Osteoblast (primary cell): ENCODE results near the gene GNS. TPM values are rescaled to one million over a fixed set of nuclear protein-coding genes. Genes with fewer than 3 reads are reported as not detected.

ENCODE experiments used
- DNase-seq: peaks from one replicate; pipeline ENCODE4 v3.0.0; 2011; ENCODE audit warnings: low spot score, mixed read lengths; ENCODE audit not compliant: insufficient read length; ENCODE audit errors: missing footprints
- H2AFZ ChIP-seq: 2 replicates; pipeline ENCODE4 v1.6.0; 2011; ENCODE audit warnings: mild to moderate bottlenecking, low read length
- H3K27ac ChIP-seq: 2 replicates; pipeline ENCODE4 v1.5.1; 2011; ENCODE audit warnings: mild to moderate bottlenecking, low read depth, low read length, moderate library complexity
- H3K27me3 ChIP-seq: 2 replicates; pipeline ENCODE4 v1.6.0; 2012; ENCODE audit warnings: mild to moderate bottlenecking, control low read depth, inconsistent platforms, low read length, moderate library complexity; ENCODE audit not compliant: insufficient read depth
- H3K36me3 ChIP-seq: 2 replicates; pipeline ENCODE4 v1.5.1; 2011; ENCODE audit warnings: mild to moderate bottlenecking, low read length, control low read depth, moderate library complexity; ENCODE audit not compliant: insufficient read depth
- H3K4me1 ChIP-seq: 2 replicates; pipeline ENCODE4 v1.5.1; 2011; ENCODE audit warnings: mild to moderate bottlenecking, low read length, control low read depth, moderate library complexity; ENCODE audit not compliant: insufficient read depth
- H3K4me2 ChIP-seq: 2 replicates; pipeline ENCODE4 v1.6.0; 2011; ENCODE audit warnings: mild to moderate bottlenecking, low read length; ENCODE audit not compliant: insufficient read depth
- H3K4me3 ChIP-seq: fragments of 200-600 bp; sonication (generic); 3 replicates; pipeline ENCODE4 v1.5.1; 2012; ENCODE audit warnings: mild to moderate bottlenecking, low read length, inconsistent platforms; ENCODE audit not compliant: insufficient read depth
- H3K79me2 ChIP-seq: 2 replicates; pipeline ENCODE4 v1.6.0; 2012; ENCODE audit warnings: mild to moderate bottlenecking, low read length, control low read depth, inconsistent platforms; ENCODE audit not compliant: insufficient read depth
- H3K9me3 ChIP-seq: 2 replicates; pipeline ENCODE4 v1.5.1; 2011; ENCODE audit warnings: low read depth, low read length, control low read depth
- H4K20me1 ChIP-seq: 2 replicates; pipeline ENCODE4 v1.6.0; 2012; ENCODE audit warnings: mild to moderate bottlenecking, low read length, control low read depth; ENCODE audit not compliant: insufficient read depth
- total RNA-seq: library from RNA; depleted of rRNA; stranded (reverse); fragments of >200 nt; gene quantifications from 2 replicates; pipeline ENCODE4 v1.2.3, GENCODE V29; 2012
- TF ChIP-seq, protein P1 (sequence below): IDR thresholded peaks from 2 replicates; pipeline ENCODE4 v1.5.1; 2011; ENCODE audit warnings: mild to moderate bottlenecking, low read depth, low read length, moderate library complexity; ENCODE audit errors: extremely low read depth

Gene GNS
- total RNA-seq, 1 donor: 277 TPM

DNA sequence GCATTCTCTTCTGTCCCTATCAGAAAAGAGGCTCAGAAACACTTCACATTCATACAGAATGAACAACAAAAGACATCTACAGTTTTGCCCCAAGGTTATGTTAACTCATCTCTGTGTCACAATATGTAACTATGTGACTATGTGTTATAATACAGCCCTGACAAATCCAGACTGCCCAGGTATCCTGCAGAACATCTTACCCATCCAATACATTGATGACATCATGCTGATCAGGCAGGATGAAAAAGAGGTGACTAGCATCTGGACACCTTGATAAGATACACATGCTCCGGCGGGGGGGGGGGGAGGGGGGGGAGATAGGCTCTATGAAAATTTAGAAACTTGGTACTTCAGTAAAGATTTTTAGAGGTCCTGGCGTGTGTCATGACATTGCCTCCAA lies 8.3 kb upstream of the GNS start:
- H3K9me3 ChIP-seq: no peaks in the 10 kb centered on the region
- no peak overlapping the region for H2AFZ ChIP-seq
- peaks cover 6% of the 10 kb centered on the region for H3K27me3 ChIP-seq
- no peaks in the 10 kb centered on the region for H4K20me1 ChIP-seq
- no peaks in the 10 kb centered on the region for H3K79me2 ChIP-seq
- no peak overlapping the region for H3K4me2 ChIP-seq
- no peak overlapping the region for H3K27ac ChIP-seq
- no peaks in the 10 kb centered on the region for H3K36me3 ChIP-seq
- H3K4me3 ChIP-seq: no peak overlapping the region
- TF ChIP-seq, protein P1, sequence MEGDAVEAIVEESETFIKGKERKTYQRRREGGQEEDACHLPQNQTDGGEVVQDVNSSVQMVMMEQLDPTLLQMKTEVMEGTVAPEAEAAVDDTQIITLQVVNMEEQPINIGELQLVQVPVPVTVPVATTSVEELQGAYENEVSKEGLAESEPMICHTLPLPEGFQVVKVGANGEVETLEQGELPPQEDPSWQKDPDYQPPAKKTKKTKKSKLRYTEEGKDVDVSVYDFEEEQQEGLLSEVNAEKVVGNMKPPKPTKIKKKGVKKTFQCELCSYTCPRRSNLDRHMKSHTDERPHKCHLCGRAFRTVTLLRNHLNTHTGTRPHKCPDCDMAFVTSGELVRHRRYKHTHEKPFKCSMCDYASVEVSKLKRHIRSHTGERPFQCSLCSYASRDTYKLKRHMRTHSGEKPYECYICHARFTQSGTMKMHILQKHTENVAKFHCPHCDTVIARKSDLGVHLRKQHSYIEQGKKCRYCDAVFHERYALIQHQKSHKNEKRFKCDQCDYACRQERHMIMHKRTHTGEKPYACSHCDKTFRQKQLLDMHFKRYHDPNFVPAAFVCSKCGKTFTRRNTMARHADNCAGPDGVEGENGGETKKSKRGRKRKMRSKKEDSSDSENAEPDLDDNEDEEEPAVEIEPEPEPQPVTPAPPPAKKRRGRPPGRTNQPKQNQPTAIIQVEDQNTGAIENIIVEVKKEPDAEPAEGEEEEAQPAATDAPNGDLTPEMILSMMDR: no peak
- no peaks in the 10 kb centered on the region for H3K4me1 ChIP-seq
- no peak for DNase-seq

DNA sequence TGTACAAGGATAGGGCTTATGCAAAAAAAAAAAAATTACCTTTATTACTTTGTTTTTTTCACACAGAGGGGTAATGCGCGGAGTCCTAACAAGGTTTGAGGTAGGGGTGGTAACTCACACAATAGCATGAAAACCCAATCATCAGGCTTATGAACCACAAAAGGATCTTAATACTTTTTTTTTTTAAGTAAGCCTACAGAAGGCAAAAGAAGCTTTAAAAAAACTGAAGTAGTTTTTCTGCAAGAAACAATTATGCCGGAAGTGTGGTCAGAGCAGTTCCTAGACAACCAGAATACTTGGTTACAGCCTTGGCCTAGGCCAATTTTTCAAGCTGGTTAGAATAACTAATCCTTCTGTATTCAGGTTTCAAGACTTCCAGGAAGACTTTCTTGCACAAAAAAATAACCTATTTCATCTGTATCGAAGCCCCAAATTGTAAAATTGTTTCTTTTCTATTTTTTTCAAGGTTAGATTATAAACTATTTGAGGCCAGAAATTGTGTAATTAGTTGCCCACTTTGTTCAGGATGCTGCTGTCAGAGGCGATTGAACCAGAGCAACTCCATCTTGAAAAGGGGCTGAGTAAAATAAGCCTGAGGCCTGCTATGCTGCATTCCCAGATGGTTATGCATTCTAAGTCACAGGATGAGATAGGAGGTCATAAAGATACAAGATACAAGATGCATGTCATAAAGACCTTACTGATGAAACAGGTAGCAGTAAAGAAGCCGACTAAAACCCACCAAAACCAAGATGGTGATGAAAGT lies 1.8 kb upstream of the GNS start:
- Histone ChIP-seq H3K4me1 (peaks cover 12% of the 10 kb centered on the region), H2AFZ (no peak overlapping the region), H3K27ac (no peak overlapping the region), H4K20me1 (no peaks in the 10 kb centered on the region), H3K4me3 (no peak overlapping the region), H3K4me2 (no peak overlapping the region), H3K79me2 (peaks cover 29% of the 10 kb centered on the region), H3K27me3 (no peaks in the 10 kb centered on the region), H3K9me3 (no peaks in the 10 kb centered on the region), H3K36me3 (no peaks in the 10 kb centered on the region)
- no peak for DNase-seq
- TF ChIP-seq, protein P1: no peak

DNA sequence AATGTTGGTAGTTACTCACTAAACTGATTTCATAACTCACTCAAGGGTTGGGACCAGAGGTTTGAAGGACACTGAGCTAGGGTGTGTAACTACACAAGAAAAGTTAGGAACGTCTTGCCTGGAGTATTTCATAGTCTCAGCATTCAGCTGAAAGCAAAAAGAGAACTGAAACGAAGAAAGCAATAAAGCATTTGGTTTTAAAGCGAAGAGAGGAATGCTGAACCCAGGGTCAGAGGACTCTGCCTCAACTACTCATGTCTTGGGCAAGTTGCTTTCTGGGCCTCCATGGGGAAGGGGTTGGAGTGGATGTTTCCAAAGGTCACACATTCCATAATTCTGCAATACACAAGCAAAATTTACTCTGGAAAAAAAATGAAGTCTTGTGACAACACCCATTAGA lies 1.4 kb downstream of the GNS start:
- Histone ChIP-seq H3K4me1 (peaks cover 16% of the 10 kb centered on the region), H3K4me2 (peak overlapping the region; percentile 1), H3K27me3 (no peaks in the 10 kb centered on the region), H3K79me2 (peaks cover 47% of the 10 kb centered on the region), H3K9me3 (no peaks in the 10 kb centered on the region), H3K4me3 (no peak overlapping the region), H2AFZ (no peak overlapping the region), H3K27ac (no peak overlapping the region), H4K20me1 (no peaks in the 10 kb centered on the region), H3K36me3 (peaks cover 3% of the 10 kb centered on the region)
- TF ChIP-seq, protein P1: no peak
- no peak for DNase-seq

DNA sequence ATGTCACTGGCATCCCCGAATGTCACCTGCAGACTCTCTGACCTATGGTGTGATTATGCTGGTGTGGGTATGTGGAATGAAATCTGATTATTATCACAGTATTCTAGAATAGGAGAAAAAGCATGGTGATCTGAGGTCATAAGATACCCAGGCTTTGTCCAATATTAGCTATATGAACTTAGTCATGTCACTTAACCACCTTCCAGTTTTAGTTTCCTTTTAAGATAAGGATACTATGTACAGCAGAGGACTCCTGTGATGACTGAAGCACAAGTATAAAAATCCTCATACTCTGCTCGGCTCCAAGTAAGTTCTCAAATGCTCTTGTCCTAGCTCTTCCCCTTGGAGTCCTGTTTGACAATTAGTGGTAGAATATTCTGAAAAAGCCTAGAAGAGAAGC lies 2.8 kb downstream of the GNS start:
- no peak overlapping the region for H3K27ac ChIP-seq
- DNase-seq: no peak
- peaks cover 47% of the 10 kb centered on the region for H3K79me2 ChIP-seq
- no peak overlapping the region for H3K4me2 ChIP-seq
- no peaks in the 10 kb centered on the region for H4K20me1 ChIP-seq
- H3K36me3 ChIP-seq: peaks cover 3% of the 10 kb centered on the region
- H3K27me3 ChIP-seq: no peaks in the 10 kb centered on the region
- no peaks in the 10 kb centered on the region for H3K9me3 ChIP-seq
- no peak overlapping the region for H3K4me3 ChIP-seq
- H2AFZ ChIP-seq: no peak overlapping the region
- H3K4me1 ChIP-seq: peaks cover 16% of the 10 kb centered on the region
- TF ChIP-seq, protein P1: no peak
